ENCODE data around the gene OR1F1. TPM values are rescaled to one million over a fixed set of nuclear protein-coding genes. Genes with fewer than 3 reads are reported as not detected.

OR1F1 gene
- total RNA-seq, 1 donor: 0.43 TPM

DNA sequence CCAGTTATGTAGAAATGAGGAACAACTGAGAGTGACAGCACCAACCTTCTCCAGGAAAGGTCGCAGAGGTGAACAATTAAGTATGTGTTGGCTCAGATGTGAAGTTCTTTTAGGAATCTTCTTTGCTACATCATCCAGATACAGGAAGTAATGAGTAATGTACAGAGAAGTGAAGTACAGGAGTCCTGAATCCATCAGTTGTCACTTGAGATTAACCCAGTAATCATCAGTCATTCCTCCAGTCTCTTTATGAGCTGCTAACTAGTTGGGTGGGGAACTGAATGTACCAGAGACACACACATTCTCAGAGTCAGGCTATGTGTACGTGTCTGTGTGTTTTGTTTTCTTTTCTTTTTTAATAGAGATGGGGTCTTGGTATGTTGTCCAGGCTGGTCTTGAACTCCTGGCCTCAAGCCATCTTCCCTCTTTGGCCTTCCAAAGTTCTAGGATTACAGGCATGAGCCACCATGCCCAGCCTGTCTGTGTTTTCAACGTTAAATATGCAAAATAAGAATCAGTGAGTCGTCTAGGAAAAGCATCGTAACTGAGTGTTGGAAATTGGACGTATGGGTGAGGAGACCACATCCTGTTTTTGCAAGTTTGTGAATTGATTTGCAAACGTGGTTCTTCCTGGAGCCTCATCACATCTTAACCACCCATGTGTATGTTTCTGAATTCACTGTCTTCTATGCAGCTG is 27.0 kb downstream of the OR1F1 start:
- no peak for DNase-seq (ENCODE audit: low read depth)
- TF ChIP-seq CTCF (IDR thresholded peaks at IDR 0.05; ENCODE audit: insufficient read depth, low read depth, low read length): no peak
- H3K4me3 ChIP-seq (ENCODE audit: low read depth, low read length): no peak overlapping the region

GRCh38 chr16:3215601-3216262 is 27.7 kb downstream of the OR1F1 start:
- no peak overlapping the region for H3K4me3 ChIP-seq (ENCODE audit: low read depth, low read length)
- no peak for DNase-seq (ENCODE audit: low read depth)
- TF ChIP-seq CTCF (IDR thresholded peaks at IDR 0.05; ENCODE audit: insufficient read depth, low read depth, low read length): no peak

GRCh38 chr16:3216263-3216640 is 28.2 kb downstream of the OR1F1 start:
- TF ChIP-seq CTCF (IDR thresholded peaks at IDR 0.05; ENCODE audit: insufficient read depth, low read depth, low read length): no peak
- no peak for DNase-seq (ENCODE audit: low read depth)
- H3K4me3 ChIP-seq (ENCODE audit: low read depth, low read length): no peak overlapping the region

DNA sequence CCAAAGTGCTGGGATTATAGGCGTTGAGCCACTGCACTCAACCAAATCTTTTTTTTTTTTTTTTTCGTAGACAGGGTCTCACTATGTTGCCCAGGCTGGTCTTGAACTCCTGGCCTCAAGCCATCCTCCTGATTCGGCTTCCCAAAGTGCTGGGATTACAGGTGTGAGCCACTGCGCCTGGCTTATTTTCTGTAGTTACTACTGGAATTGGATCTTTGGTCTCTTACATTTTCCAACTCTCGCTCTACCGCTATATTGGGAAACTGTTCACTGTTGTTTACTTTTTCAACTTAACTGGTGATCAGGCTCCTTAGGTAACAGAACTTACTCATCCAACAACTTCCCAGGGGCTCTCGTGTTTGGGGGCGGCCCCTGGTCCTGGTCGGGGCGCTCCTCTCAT is 32.8 kb downstream of the OR1F1 start:
- no peak for DNase-seq (ENCODE audit: low read depth)
- TF ChIP-seq CTCF (IDR thresholded peaks at IDR 0.05; ENCODE audit: insufficient read depth, low read depth, low read length): no peak
- no peak overlapping the region for H3K4me3 ChIP-seq (ENCODE audit: low read depth, low read length)

DNA sequence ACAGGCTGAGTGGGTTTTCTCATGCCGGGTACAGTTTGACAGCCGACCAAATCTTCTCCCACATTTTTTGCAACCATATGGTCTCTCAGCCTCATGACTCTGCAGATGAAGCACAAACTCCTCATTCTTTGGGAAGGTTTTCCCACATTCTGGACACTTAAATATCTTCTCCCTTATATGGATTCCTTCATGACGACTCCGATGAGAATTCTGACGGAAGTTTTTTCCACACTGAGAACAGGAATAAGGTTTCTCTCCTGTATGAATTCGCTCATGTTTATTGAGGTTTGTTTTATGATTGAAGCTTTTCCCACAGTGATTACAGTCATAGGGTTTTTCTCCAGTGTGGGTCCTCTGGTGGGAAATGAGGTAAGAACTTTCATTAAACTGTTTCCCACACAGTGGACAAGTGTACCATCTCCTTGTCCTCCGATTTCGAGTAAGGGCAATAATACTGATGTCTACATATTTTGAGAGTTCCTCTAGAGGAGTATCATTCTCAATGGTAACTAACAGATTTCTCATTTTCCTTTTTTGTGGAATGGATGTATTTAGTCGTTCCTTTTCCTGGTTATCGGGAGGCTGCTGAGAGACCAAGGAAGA is 36.0 kb downstream of the OR1F1 start:
- TF ChIP-seq CTCF (IDR thresholded peaks at IDR 0.05; ENCODE audit: insufficient read depth, low read depth, low read length): no peak
- no peak overlapping the region for H3K4me3 ChIP-seq (ENCODE audit: low read depth, low read length)
- peak; percentile 10 for DNase-seq (ENCODE audit: low read depth)

- peak overlapping the region; percentile 99 for H3K4me3 ChIP-seq (ENCODE audit: low read depth, low read length)
- TF ChIP-seq CTCF (IDR thresholded peaks at IDR 0.05; ENCODE audit: insufficient read depth, low read depth, low read length): no peak
- DNase-seq (ENCODE audit: low read depth): no peak
Observed at GRCh38 chr16:3234543-3234856, 46.5 kb downstream of the OR1F1 start.
